GM21528 (cell line): Measurements from ENCODE around the gene KRTAP11-1.

Experiments
- ATAC-seq: cut with Tn5 transposase; IDR thresholded peaks from one replicate; pipeline ENCODE4 v1.9.1; 2021; ENCODE audit warnings: mild to moderate bottlenecking, moderate library complexity; ENCODE audit not compliant: unreplicated experiment, low FRiP score

Gene KRTAP11-1

GRCh38 chr21:30881480-30881879 is at the start of gene KRTAP11-1:
Gene KRTAP11-1, minus strand, starts transcription at chr21:30881580. Its CDS starts 56 bp downstream, at chr21:30881524.
- ATAC-seq, result no peak

- no peak for ATAC-seq
These were observed 42.8 kb upstream of the KRTAP11-1 start for GRCh38 chr21:30924146-30924700.

GRCh38 chr21:30921129-30921528 is 39.7 kb upstream of the KRTAP11-1 start:
- no peak for ATAC-seq

- ATAC-seq, result no peak
These were observed 36.2 kb upstream of the KRTAP11-1 start for GRCh38 chr21:30917557-30917956.

- no peak for ATAC-seq
These were observed 19.5 kb upstream of the KRTAP11-1 start for GRCh38 chr21:30900881-30901280.

- ATAC-seq, result no peak
These were observed 1.7 kb upstream of the KRTAP11-1 start for GRCh38 chr21:30882866-30883597.

GRCh38 chr21:30880914-30881313 is 466 bp downstream of the KRTAP11-1 start:
- no peak for ATAC-seq

- ATAC-seq, result no peak
These were observed 6.9 kb downstream of the KRTAP11-1 start for GRCh38 chr21:30874526-30874925.

- no peak for ATAC-seq
These were observed 33.5 kb downstream of the KRTAP11-1 start for GRCh38 chr21:30847627-30848500.

GRCh38 chr21:30842990-30843389 is 38.4 kb downstream of the KRTAP11-1 start:
- no peak for ATAC-seq

- ATAC-seq, result no peak
These were observed 42.1 kb downstream of the KRTAP11-1 start for GRCh38 chr21:30839304-30839703.

GRCh38 chr21:30838536-30838935 is 42.8 kb downstream of the KRTAP11-1 start:
- ATAC-seq, result no peak

- no peak for ATAC-seq
These were observed 50.1 kb downstream of the KRTAP11-1 start for GRCh38 chr21:30831194-30831765.
